Dedifferentiated amniotic fluid mesenchymal stem cell (primary cell): ENCODE data around the gene LEUTX.
A peak's percentile ranks its signal among the peaks of the same experiment; 100 is the strongest.
"Not testable (repeated sequence)": the region's sequence is repeated elsewhere in the genome, so short reads cannot be mapped to it uniquely, and the experiment has no call there.

Experiments used
- DNase-seq: peaks from one replicate; pipeline ENCODE4 v3.0.0-alpha.2; 2016; ENCODE audit errors: extremely low spot score

The LEUTX gene

DNA sequence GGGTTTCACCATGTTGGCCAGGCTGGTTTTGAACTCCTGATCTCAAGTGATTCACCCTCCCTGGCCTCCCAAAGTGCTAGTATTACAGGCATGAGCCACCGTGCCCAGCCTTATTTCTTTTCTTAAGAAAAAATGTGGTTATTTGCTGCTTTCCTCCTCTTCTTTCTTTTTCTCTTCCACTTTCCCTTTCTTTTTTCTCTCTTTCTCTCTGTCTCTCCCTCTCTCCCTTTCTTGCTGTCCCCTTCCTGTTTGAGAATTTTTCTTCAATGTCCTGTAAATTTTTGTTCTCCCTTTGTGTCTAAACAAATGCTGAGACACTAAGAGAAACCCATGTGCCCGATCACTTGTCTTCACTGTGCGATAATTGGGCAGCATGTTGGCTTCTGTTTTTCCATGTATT is 2.2 kb downstream of the LEUTX start:
- DNase-seq = no peak

DNA sequence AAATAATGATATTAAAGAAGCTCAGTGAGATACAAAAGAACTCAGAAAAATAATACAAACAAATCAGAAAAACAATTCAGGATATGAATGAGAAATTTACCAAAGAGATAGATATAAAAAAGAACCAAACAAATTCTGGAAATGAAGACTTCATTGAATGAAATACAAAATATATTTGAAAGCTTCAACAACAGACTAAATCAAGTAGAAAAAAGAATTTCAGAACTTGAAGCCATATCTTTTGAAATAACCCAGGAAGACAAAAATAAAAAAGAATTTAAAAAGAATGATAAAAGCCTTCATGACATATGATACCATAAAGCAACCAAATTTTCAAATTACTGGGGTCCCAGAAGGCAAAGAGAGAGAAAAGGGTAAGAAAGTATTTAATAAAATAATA is 9.6 kb downstream of the LEUTX start:
- DNase-seq = no peak

DNA sequence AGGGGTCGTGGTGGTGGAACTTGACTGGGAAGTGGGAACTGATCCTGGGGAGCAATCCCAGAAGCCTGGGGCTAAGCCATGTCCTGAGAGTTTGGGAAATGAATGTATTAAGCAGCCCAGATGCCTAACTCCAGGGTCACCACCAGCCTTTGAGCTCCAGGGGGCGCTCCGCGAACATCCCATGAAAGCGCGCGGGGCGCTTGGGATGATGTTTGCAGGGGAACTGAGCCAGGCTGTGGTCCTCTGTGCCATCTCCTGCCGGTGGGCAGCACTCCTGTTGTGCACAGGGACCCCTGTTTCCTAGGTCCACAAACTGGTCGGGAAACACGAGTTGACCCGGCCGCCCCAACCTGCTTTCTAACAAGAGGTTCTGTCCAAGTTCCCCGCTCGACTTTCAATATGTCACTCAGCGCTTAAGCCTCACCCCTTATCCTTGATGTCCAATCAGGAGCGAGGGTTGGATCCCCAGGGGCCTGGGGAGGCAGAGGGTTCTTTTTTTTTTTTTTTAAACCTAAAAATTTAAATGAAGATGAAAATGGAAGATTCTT is 14.4 kb downstream of the LEUTX start:
- peak; percentile 81 for DNase-seq

DNA sequence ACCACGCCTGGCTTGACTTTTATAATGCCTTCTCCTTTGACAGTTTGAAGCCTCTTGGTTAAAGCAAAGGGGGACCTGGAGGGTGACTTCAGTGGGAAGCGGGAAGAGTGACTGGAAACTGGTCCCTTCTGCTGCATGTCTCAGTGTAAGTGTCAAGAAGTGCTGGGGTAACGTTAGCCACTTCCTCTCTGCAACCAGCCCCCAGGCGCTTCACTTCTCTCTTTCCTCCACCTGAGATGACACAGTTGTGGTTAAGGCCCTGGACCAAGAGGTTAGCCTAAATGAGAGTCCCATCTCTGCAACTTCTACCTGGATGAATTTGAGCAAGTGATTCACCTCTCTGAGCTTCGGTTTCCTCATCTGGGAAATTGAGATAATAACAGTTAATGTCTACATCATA is 16.3 kb downstream of the LEUTX start:
- DNase-seq = no peak

- no peak for DNase-seq
Observed at GRCh38 chr19:39796000-39796498, 17.4 kb downstream of the LEUTX start.

- no peak for DNase-seq
Observed at GRCh38 chr19:39797083-39797482, 18.4 kb downstream of the LEUTX start.

DNA sequence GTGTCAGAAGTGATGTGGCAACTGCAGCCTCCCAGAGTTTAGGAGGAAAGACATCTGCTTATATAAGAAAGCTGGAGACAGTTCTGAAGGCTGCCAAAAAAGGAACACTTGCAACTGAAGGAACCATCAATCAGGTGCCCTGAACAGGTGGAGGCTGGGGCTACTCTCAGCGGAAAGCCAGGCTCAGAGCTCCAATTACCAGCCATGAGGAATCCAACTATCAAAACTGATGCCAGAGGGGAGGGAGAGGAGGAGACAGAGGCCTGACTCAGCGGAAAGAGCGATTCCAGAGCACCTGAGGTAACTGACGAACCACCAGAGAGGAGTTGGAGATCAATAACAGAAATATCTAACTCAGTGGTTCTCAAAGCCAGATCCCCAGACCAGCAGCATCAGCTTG is 24.3 kb downstream of the LEUTX start:
- DNase-seq = no peak

DNA sequence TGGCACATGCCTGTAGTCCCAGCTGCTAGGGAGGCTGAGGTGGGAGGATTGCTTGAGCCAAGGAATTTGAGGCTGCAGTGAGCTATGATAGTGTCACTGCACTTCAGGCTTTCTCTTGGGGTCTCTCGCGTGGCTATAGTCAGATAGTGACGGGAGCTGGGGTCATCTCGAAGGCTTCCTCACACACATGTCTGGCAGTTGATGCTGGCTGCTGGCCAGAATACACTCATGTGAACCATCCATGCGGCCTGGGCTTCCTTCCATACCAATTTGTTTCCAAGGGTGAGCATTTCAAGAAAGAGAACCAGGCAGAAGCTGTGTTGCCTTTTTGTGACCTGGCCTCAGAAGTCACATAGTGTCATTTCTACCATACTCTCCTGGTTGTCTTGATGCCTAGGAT is 26.4 kb downstream of the LEUTX start:
- DNase-seq = no peak

GRCh38 chr19:39807846-39808364 is 29.3 kb downstream of the LEUTX start:
- DNase-seq = no peak

GRCh38 chr19:39808688-39809087 is 30.0 kb downstream of the LEUTX start:
- not testable (repeated sequence) for DNase-seq

DNA sequence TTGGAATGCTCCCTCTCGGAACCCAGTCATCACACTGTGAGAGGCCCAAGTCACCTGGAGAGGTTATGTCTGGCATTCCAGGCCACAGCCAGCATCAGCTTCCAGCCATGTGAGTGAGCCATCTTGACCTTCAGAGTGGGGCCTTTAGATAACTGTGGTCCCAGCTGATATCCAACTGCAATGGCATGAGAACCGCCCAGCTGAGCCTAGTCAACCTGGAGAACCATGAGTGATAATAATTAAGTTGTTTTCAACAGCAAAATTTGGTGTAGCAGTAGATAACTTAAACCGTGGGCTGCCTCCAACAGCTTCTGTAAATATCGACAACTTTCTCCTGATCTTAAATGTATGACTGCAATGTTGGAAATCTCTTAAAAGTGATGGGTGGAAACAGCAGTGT is 30.7 kb downstream of the LEUTX start:
- no peak for DNase-seq

DNA sequence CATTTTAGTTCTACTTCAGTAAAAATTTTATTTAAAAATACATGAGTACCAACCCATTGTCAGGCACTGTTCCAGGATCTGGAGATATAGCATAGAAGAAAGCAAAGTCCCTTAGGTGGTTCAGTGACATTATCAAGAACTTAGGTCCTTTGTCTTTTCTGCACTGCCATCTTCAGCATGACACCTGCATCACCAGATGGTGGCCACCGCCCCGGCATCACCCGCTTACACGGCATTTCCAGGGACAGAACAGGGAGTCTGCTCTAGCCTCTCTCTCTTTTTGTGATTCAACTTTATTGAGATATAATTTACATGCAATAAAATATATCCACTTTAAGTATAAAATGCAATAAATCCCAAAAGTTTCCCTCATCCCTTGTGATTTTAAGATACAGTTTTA is 31.8 kb downstream of the LEUTX start:
- DNase-seq = no peak

- no peak for DNase-seq
Observed at GRCh38 chr19:39811064-39811463, 32.4 kb downstream of the LEUTX start.

DNA sequence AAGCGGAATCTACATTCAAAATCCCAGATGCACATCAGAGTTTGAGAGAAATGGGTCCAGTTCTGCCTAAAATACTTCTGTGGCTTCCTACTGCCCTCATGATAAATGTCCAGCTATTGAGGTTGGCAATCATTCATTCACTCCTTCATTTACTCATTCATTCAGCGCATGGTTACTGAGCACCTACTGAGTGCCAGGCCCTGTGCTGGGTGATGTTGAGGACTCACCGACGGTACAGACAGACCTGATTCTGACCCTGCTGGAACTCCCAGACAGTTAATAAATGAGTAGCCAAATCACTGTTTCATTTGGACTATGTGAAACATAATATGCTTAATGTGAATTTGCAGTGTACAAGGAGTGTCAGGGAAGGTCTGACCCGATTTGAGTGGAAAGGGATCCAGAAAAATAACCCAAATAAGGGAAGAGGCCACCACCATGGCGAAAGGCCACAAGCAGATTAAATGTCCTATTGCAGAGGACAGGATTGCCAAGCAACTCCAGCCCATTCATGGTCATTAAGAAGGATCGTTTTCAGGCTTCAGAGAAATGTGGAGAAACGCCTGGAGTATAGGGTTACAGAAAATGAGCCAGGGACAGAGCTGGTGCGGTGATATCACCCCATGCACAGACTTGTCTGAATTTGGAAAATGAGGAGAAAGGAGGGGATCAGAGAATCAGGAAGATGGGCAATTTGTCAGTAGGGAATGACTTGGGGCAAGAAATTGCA is 34.8 kb downstream of the LEUTX start:
- DNase-seq = no peak

GRCh38 chr19:39814111-39814510 is 35.5 kb downstream of the LEUTX start:
- DNase-seq = not testable (repeated sequence)

DNA sequence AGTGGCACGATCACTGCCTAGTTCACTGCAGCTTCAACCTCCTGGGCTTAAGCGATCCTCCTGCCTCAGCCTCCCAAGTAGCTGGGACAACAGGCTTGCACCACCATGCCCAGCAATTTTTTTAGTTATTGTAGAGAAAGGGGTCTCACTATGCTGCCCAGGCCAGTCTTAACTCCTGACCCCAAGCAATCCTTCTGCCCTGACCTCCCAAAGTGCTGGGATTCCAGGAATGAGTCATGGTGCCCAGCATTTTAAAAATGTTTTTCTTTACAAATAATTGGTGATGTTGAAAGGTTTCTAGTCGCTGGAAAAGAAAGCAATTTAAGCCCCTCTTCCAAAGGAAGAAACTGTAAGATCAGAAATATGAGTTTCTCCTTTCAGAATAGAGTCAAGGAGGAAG is 35.9 kb downstream of the LEUTX start:
- DNase-seq = no peak

DNA sequence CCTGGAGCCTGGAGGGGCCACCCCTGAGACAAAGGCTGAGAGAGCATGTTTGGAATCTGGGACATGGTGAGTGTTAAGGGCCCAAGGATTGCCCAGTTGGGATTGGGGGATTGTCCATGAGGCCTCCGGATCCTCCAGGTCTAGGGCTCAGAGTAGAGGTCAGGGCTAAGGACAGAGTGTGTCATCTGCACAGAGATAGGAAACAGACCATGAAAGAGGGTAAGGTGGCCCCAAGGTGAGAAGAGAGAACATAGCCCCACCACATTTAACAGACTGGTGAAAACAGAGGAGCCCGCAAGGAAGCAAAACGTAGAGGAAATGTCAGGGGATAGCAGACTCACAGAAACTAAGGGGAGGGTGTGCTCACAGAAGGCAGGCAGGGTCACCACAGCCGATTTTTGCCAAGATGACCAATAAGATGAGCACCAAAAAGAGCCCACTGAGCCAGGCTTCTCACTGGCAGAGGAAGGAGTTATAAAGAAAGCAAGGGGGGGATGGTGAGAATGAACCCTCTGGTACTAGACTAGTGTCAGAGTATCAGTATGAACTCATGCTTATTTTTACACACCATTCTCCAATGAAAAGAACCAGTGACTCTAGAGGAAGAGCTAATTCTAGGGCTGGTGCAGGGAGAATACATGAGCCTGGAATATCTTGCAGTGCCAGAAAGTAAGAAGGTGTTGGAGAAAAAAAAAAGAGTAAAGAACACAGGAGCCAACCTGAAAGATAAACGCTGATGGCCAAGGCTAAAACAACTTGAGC is 37.8 kb downstream of the LEUTX start:
- no peak for DNase-seq

- no peak for DNase-seq
Observed at GRCh38 chr19:39817888-39818561, 39.4 kb downstream of the LEUTX start.

DNA sequence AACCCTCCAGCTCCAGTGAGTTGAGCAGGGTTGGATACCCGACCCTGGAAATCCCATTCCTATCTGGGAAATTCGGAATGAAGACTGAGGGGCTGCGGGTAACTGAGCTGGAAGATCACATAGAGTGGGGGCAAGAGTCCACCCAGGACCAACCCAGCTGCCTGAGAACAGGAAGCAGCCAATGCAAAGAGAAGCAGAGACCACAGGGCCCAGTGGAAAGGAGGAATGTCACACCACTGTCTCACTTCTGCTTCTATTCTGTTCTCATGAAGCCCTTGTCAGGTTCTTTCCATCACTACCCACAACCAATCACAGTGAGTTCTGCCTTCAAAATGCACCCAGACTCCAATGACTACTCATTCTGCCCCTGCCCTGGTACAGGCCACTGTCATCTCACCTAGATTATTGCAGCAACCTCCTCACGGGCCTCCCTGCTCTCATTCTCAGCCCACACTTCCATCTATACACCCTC is 40.0 kb downstream of the LEUTX start:
- DNase-seq = no peak

- no peak for DNase-seq
Observed at GRCh38 chr19:39819786-39820185, 41.1 kb downstream of the LEUTX start.

DNA sequence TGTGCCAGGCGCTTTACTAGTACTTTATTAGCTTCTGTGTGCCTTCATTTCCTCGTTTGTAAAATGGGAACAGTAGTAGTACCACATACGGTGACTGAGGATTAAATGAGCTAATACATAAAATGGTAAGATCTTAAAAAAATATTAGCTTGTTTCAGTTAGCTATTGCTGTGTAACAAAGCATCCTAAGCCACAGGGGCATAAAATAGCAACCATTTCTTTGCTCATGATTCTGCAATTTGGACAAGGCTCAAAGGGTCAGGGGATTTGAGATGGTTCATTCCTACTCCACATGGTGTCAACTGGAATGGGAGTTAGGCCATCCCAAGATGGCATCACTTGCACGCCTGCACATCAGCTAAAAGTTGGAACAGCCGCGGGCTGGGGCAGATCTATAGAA is 42.0 kb downstream of the LEUTX start:
- DNase-seq = no peak

DNA sequence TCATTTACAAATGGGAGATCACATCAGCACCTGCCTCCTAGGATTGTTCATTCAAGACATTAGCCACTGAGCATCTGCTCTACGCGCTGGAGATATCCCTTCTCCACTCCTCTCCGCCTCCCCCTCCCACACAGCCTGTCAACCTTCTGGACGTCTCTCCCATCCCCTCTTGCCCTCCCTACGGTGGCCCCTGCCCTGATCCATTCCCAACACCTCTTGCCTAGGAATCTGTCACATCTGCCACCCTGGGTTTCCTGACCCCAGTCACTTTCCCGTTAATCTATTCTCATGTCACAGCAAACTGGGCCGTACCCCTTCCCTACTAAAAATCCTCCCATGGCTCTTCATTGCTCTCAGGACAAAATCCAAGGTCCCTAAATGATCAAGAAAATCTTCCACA is 45.0 kb downstream of the LEUTX start:
- no peak for DNase-seq
